SHP77 treated with DMSO at 0.1 percent for 48 hours (cell line): Measurements from ENCODE around the gene CMTR2.
A peak's percentile ranks its signal among the peaks of the same experiment; 100 is the strongest.
"Not testable (repeated sequence)": the region's sequence is repeated elsewhere in the genome, so short reads cannot be mapped to it uniquely, and the experiment has no call there.

ENCODE experiments used
- DNase-seq: peaks from one replicate; lab custom pipeline; 2025; lab: John Stamatoyannopoulos, UW

Gene CMTR2

GRCh38 chr16:71288890-71289731 lies at the start of gene CMTR2:
CMTR2 (minus strand) TSS chr16:71289402; CDS start chr16:71285920, 3,482 bp downstream.
- DNase-seq: peak; percentile 93

GRCh38 chr16:71338632-71339031 lies 49.4 kb upstream of the CMTR2 start:
- DNase-seq: no peak

GRCh38 chr16:71338193-71338592 lies 49.0 kb upstream of the CMTR2 start:
- DNase-seq: no peak

- DNase-seq: no peak
Measured at GRCh38 chr16:71337631-71338030, 48.4 kb upstream of the CMTR2 start.

- DNase-seq: no peak
Measured at GRCh38 chr16:71328151-71328550, 38.9 kb upstream of the CMTR2 start.

GRCh38 chr16:71327720-71328119 lies 38.5 kb upstream of the CMTR2 start:
- DNase-seq: no peak

- no peak for DNase-seq
Measured at GRCh38 chr16:71319999-71320398, 30.8 kb upstream of the CMTR2 start.

GRCh38 chr16:71315269-71315668 lies 26.1 kb upstream of the CMTR2 start:
- no peak for DNase-seq

- not testable (repeated sequence) for DNase-seq
Measured at GRCh38 chr16:71313591-71313990, 24.4 kb upstream of the CMTR2 start.

- DNase-seq: no peak
Measured at GRCh38 chr16:71311553-71312158, 22.5 kb upstream of the CMTR2 start.

- DNase-seq: no peak
Measured at GRCh38 chr16:71303938-71304337, 14.7 kb upstream of the CMTR2 start.

- DNase-seq: no peak
Measured at GRCh38 chr16:71297341-71297634, 8.1 kb upstream of the CMTR2 start.

GRCh38 chr16:71296584-71297340 lies 7.6 kb upstream of the CMTR2 start:
- no peak for DNase-seq

GRCh38 chr16:71295950-71296349 lies 6.7 kb upstream of the CMTR2 start:
- no peak for DNase-seq

GRCh38 chr16:71293919-71294318 lies 4.7 kb upstream of the CMTR2 start:
- no peak for DNase-seq

- DNase-seq: not testable (repeated sequence)
Measured at GRCh38 chr16:71292095-71292494, 2.9 kb upstream of the CMTR2 start.

GRCh38 chr16:71289732-71290062 lies 495 bp upstream of the CMTR2 start:
- no peak for DNase-seq

- no peak for DNase-seq
Measured at GRCh38 chr16:71288570-71288889, 672 bp downstream of the CMTR2 start.

- DNase-seq: no peak
Measured at GRCh38 chr16:71287911-71288310, 1.3 kb downstream of the CMTR2 start.

GRCh38 chr16:71287454-71287853 lies 1.7 kb downstream of the CMTR2 start:
- no peak for DNase-seq

GRCh38 chr16:71283612-71284011 lies 5.6 kb downstream of the CMTR2 start:
- no peak for DNase-seq

GRCh38 chr16:71282943-71283342 lies 6.3 kb downstream of the CMTR2 start:
- DNase-seq: no peak

GRCh38 chr16:71276589-71277334 lies 12.4 kb downstream of the CMTR2 start:
- no peak for DNase-seq
